H9 (cell line): ENCODE data around the gene BLOC1S5. TPM values are rescaled to one million over a fixed set of nuclear protein-coding genes. Genes with fewer than 3 reads are reported as not detected.
"Not testable (repeated sequence)": the region's sequence is repeated elsewhere in the genome, so short reads cannot be mapped to it uniquely, and the experiment has no call there.

Source experiments
- DNase-seq: peaks from one replicate; pipeline ENCODE4 v3.0.0-alpha.2; 2017
- H2AFZ ChIP-seq: one replicate; pipeline ENCODE4 v1.6.1; 2013; ENCODE audit warnings: mild to moderate bottlenecking, low read length, control low read depth, moderate library complexity
- H2AK5ac ChIP-seq: 2 replicates; pipeline ENCODE4 v1.6.1; 2013; ENCODE audit warnings: low read length, control low read depth, mixed read lengths; ENCODE audit not compliant: insufficient read length
- H2BK120ac ChIP-seq: one replicate; pipeline ENCODE4 v1.6.1; 2013; ENCODE audit warnings: low read depth, mild to moderate bottlenecking, low read length, control low read depth, inconsistent platforms; ENCODE audit not compliant: poor library complexity, severe bottlenecking
- H2BK12ac ChIP-seq: 2 replicates; pipeline ENCODE4 v1.6.1; 2013; ENCODE audit warnings: low read length, control low read depth, mixed read lengths, low read depth; ENCODE audit not compliant: insufficient read length
- H2BK15ac ChIP-seq: 2 replicates; pipeline ENCODE4 v1.6.1; 2013; ENCODE audit warnings: low read depth, low read length, control low read depth
- H2BK20ac ChIP-seq: one replicate; pipeline ENCODE4 v1.6.1; 2013; ENCODE audit warnings: low read depth, mild to moderate bottlenecking, low read length, control low read depth, inconsistent platforms; ENCODE audit not compliant: poor library complexity, severe bottlenecking
- H2BK5ac ChIP-seq: 2 replicates; pipeline ENCODE4 v1.6.1; 2013; ENCODE audit warnings: low read length, control low read depth, mixed read lengths; ENCODE audit not compliant: insufficient read length
- H3K14ac ChIP-seq: 2 replicates; pipeline ENCODE4 v1.6.1; 2013; ENCODE audit warnings: low read length, control low read depth; ENCODE audit not compliant: insufficient read depth
- H3K18ac ChIP-seq: 2 replicates; pipeline ENCODE4 v1.6.1; 2013; ENCODE audit warnings: low read depth, mild to moderate bottlenecking, mixed read lengths, low read length, control low read depth; ENCODE audit not compliant: insufficient read length
- H3K23ac ChIP-seq: 2 replicates; pipeline ENCODE4 v1.6.1; 2013; ENCODE audit warnings: low read length, control low read depth, mixed read lengths, low read depth; ENCODE audit not compliant: insufficient read length
- H3K23me2 ChIP-seq: 2 replicates; pipeline ENCODE4 v1.6.1; 2013; ENCODE audit warnings: low read depth, mild to moderate bottlenecking, mixed read lengths, low read length, control low read depth; ENCODE audit not compliant: insufficient read length, poor library complexity, severe bottlenecking
- H3K27ac ChIP-seq: 2 replicates; pipeline ENCODE4 v1.5.1; 2013; ENCODE audit warnings: low read length, control low read depth, mixed read lengths, low read depth; ENCODE audit not compliant: insufficient read length
- H3K27me3 ChIP-seq: 2 replicates; pipeline ENCODE4 v1.6.1; 2013; ENCODE audit warnings: low read length, control low read depth, inconsistent platforms; ENCODE audit not compliant: insufficient read depth
- H3K4ac ChIP-seq: 2 replicates; pipeline ENCODE4 v1.6.1; 2013; ENCODE audit warnings: low read depth, mild to moderate bottlenecking, control low read depth, inconsistent platforms, low read length, moderate library complexity
- H3K4me1 ChIP-seq: 2 replicates; pipeline ENCODE4 v1.6.1; 2013; ENCODE audit warnings: low read length, control low read depth, inconsistent platforms; ENCODE audit not compliant: insufficient read depth
- H3K4me2 ChIP-seq: 2 replicates; pipeline ENCODE4 v1.6.1; 2013; ENCODE audit warnings: low read length, control low read depth, mixed read lengths; ENCODE audit not compliant: insufficient read length, insufficient read depth
- H3K56ac ChIP-seq: 2 replicates; pipeline ENCODE4 v1.6.1; 2013; ENCODE audit warnings: low read depth, mild to moderate bottlenecking, mixed read lengths, low read length, control low read depth; ENCODE audit not compliant: insufficient read length
- H3K79me1 ChIP-seq: 2 replicates; pipeline ENCODE4 v1.6.1; 2013; ENCODE audit warnings: low read depth, mild to moderate bottlenecking, moderate library complexity, low read length, control low read depth, inconsistent platforms; ENCODE audit not compliant: insufficient read depth, poor library complexity, severe bottlenecking
- H3K79me2 ChIP-seq: 2 replicates; pipeline ENCODE4 v1.6.1; 2013; ENCODE audit warnings: low read length, control low read depth, inconsistent platforms; ENCODE audit not compliant: insufficient read depth
- H3K9ac ChIP-seq: 2 replicates; pipeline ENCODE4 v1.6.1; 2013; ENCODE audit warnings: low read length, control low read depth, mixed read lengths; ENCODE audit not compliant: insufficient read length; ENCODE audit errors: extremely low read depth
- H3K9me3 ChIP-seq: one replicate; pipeline ENCODE4 v1.6.1; 2013; ENCODE audit warnings: low read depth, low read length, inconsistent platforms; ENCODE audit not compliant: control insufficient read depth
- H3T11ph ChIP-seq: one replicate; pipeline ENCODE4 v1.6.1; 2013; ENCODE audit warnings: mild to moderate bottlenecking, low read length, control low read depth, inconsistent platforms
- H4K20me1 ChIP-seq: one replicate; pipeline ENCODE4 v1.6.1; 2013; ENCODE audit not compliant: control insufficient read depth, insufficient read length, insufficient read depth
- H4K5ac ChIP-seq: 2 replicates; pipeline ENCODE4 v1.6.1; 2013; ENCODE audit warnings: low read depth, mild to moderate bottlenecking, mixed read lengths, low read length, control low read depth; ENCODE audit not compliant: insufficient read length
- H4K8ac ChIP-seq: replicated peaks from 2 replicates; pipeline ENCODE4 v1.6.1; 2013; ENCODE audit warnings: low read length, control low read depth, mixed read lengths, low read depth; ENCODE audit not compliant: insufficient read length
- H4K91ac ChIP-seq: 2 replicates; pipeline ENCODE4 v1.6.1; 2013; ENCODE audit warnings: low read depth, mild to moderate bottlenecking, moderate library complexity, mixed read lengths, low read length, control low read depth; ENCODE audit not compliant: insufficient read length
- H3K27ac Mint-ChIP-seq, 3 experiments: 2 replicates in 2 of 3; 3 replicates in 1 of 3; pipeline ENCODE4 v1.8.0; 2020 to 2021; ENCODE audit warnings: mixed read lengths in 3 of 3, mild to moderate bottlenecking in 1 of 3, moderate library complexity in 1 of 3
- H3K27me3 Mint-ChIP-seq: 2 replicates; pipeline ENCODE4 v1.8.0; 2021; ENCODE audit warnings: low read depth, mild to moderate bottlenecking, moderate library complexity, mixed read lengths
- H3K36me3 Mint-ChIP-seq, 3 experiments: 2 replicates in 2 of 3; 3 replicates in 1 of 3; pipeline ENCODE4 v1.8.0; 2020 to 2021; ENCODE audit warnings: low read depth in 3 of 3, mixed read lengths in 3 of 3; ENCODE audit not compliant: insufficient read depth in 1 of 3
- H3K4me1 Mint-ChIP-seq, 2 experiments: 2 replicates each; pipeline ENCODE4 v1.8.0; 2020; ENCODE audit warnings: mixed read lengths in 2 of 2
- H3K4me3 Mint-ChIP-seq, 2 experiments: 2 replicates in 1 of 2; 3 replicates in 1 of 2; pipeline ENCODE4 v1.8.0; 2020 to 2021; ENCODE audit warnings: mild to moderate bottlenecking in 2 of 2, mixed read lengths in 2 of 2, moderate library complexity in 1 of 2
- H3K9me3 Mint-ChIP-seq, 2 experiments: 2 replicates in 1 of 2; 3 replicates in 1 of 2; pipeline ENCODE4 v1.8.0; 2020; ENCODE audit warnings: mild to moderate bottlenecking in 2 of 2, mixed read lengths in 2 of 2, moderate library complexity in 1 of 2
- CTCF ChIP-seq: fragments of 200-600 bp; sonication (generic); conservative IDR thresholded peaks from 3 replicates; pipeline ENCODE4 v1.8.0; 2021; ENCODE audit warnings: antibody characterized with exemption, mild to moderate bottlenecking
- WGBS: extraction: QIAGEN DNeasy Blood & Tissue Kit; methylation state at CpG from one replicate; pipeline ENCODE4 v1.1.7; 2013; ENCODE audit warnings: missing lambda C conversion rate, low lambda C conversion rate, mixed read lengths; ENCODE audit not compliant: insufficient read length; ENCODE audit errors: extremely low coverage; 5-methylcytosine and 5-hydroxymethylcytosine counted together
- total RNA-seq: library from RNA; stranded (reverse); gene quantifications from 2 replicates; pipeline ENCODE4 v1.2.1, GENCODE V29; 2021

The BLOC1S5 gene
- total RNA-seq, 1 experiment from 2014 or later = 15.6 TPM

- Histone ChIP-seq H3T11ph (no peak overlapping the region), H2BK120ac (no peak overlapping the region), H4K5ac (no peak overlapping the region), H3K4me2 (no peak overlapping the region), H2BK12ac (no peak overlapping the region), H4K20me1 (no peaks in the 10 kb centered on the region), H4K8ac (no peak overlapping the region), H3K9me3 (no peaks in the 10 kb centered on the region), H3K79me2 (no peaks in the 10 kb centered on the region), H3K79me1 (no peaks in the 10 kb centered on the region), H3K27ac (no peak overlapping the region), H3K9ac (no peak overlapping the region), H3K23ac (no peak overlapping the region), H4K91ac (no peak overlapping the region), H3K14ac (no peak overlapping the region), H3K23me2 (no peaks in the 10 kb centered on the region), H3K27me3 (no peaks in the 10 kb centered on the region), H3K4me1 (no peaks in the 10 kb centered on the region), H2BK20ac (no peak overlapping the region), H2AFZ (no peak overlapping the region), H3K18ac (no peak overlapping the region), H2BK5ac (no peak overlapping the region), H2AK5ac (no peak overlapping the region), H3K56ac (no peak overlapping the region), H3K4ac (no peak overlapping the region), H2BK15ac (no peak overlapping the region)
- Mint-ChIP-seq H3K4me3 (no peak overlapping the region), H3K27me3 (no peaks in the 10 kb centered on the region), H3K4me1 (peaks cover 5% of the 10 kb centered on the region in 2 experiments), H3K27ac (no peak overlapping the region; a peak in 1 of 7 replicates), H3K36me3 (peaks cover 44 to 69% (median 51%) of the 10 kb centered on the region in 3 experiments), H3K9me3 (peaks cover 14 to 15% of the 10 kb centered on the region in 2 experiments)
- no peak for DNase-seq
- no CpG with 5 or more reads among the region's 9 CpGs for WGBS
- TF ChIP-seq CTCF = no peak
Observed at GRCh38 chr6:8041913-8042583, 22.1 kb downstream of the BLOC1S5 start.

GRCh38 chr6:8034107-8034506 lies 30.1 kb downstream of the BLOC1S5 start:
- H3K79me1 ChIP-seq, H4K8ac ChIP-seq, H3K23ac ChIP-seq, H2BK20ac ChIP-seq, H3K56ac ChIP-seq, H2BK120ac ChIP-seq, H3K4me2 ChIP-seq, H3K18ac ChIP-seq, DNase-seq, H4K20me1 ChIP-seq, H2AFZ ChIP-seq, H3K79me2 ChIP-seq, H3K14ac ChIP-seq, H3K4me3 Mint-ChIP-seq, H3T11ph ChIP-seq, H3K4ac ChIP-seq, H3K9me3 ChIP-seq, H3K4me1 ChIP-seq, H3K23me2 ChIP-seq, H2BK12ac ChIP-seq, H3K27me3 Mint-ChIP-seq, H2BK5ac ChIP-seq, H3K27ac Mint-ChIP-seq, H3K9ac ChIP-seq, H2AK5ac ChIP-seq, H3K27ac ChIP-seq, H2BK15ac ChIP-seq, H4K91ac ChIP-seq, H4K5ac ChIP-seq, H3K27me3 ChIP-seq, H3K4me1 Mint-ChIP-seq: not testable (repeated sequence)
- no CpG with 5 or more reads among the region's 3 CpGs for WGBS
- Mint-ChIP-seq H3K9me3 (peaks cover 8 to 13% of the 10 kb centered on the region in 2 experiments; a peak in 4 of 5 replicates), H3K36me3 (peaks cover 18 to 32% (median 19%) of the 10 kb centered on the region in 3 experiments)
